HEK293 (cell line): ENCODE measurements around the gene RTBDN.
A peak's percentile ranks its signal among the peaks of the same experiment; 100 is the strongest.

Experiments used
- CTCF ChIA-PET: fragments of 350-600 bp; formaldehyde crosslinking; extraction: SDS; loops from one replicate; lab custom pipeline; 2021; ENCODE audit warnings: antibody characterized with exemption; lab: Yijun Ruan, JAX
- POLR2A ChIA-PET: fragments of 300-600 bp; formaldehyde crosslinking; extraction: SDS; loops from one replicate; lab custom pipeline; 2020; ENCODE audit warnings: antibody characterized with exemption, inconsistent platforms; lab: Yijun Ruan, JAX
- H3K27ac ChIP-seq: fragments of 200-500 bp; sonication (Bioruptor generic); 2 replicates; pipeline ENCODE4 v1.5.1; 2014; ENCODE audit warnings: low read depth, low read length, control low read depth, inconsistent platforms; ENCODE audit errors: extremely low read depth
- H3K36me3 ChIP-seq, 2 experiments: fragments of 200-500 bp in 1 of 2; sonication (Bioruptor generic) in 1 of 2; 1 replicate in 1 of 2; 2 replicates in 1 of 2; pipeline ENCODE4 v1.5.1; 2014 to 2017; ENCODE audit warnings: inconsistent platforms in 2 of 2, low read length in 2 of 2; ENCODE audit not compliant: control insufficient read depth in 2 of 2, insufficient read depth in 1 of 2
- H3K4me1 ChIP-seq: fragments of 200-500 bp; sonication (Bioruptor generic); 2 replicates; pipeline ENCODE4 v1.5.1; 2014; ENCODE audit warnings: mild to moderate bottlenecking, low read length, inconsistent platforms; ENCODE audit not compliant: control insufficient read depth, insufficient read depth
- H3K4me3 ChIP-seq: 2 replicates; pipeline ENCODE4 v1.5.1; 2011; ENCODE audit warnings: low read depth, mild to moderate bottlenecking, control low read depth, low read length, moderate library complexity
- H3K9me3 ChIP-seq: fragments of 200-500 bp; sonication (Bioruptor generic); 2 replicates; pipeline ENCODE4 v1.5.1; 2014; ENCODE audit warnings: low read depth, low read length, inconsistent platforms; ENCODE audit not compliant: control insufficient read depth, insufficient read depth
- ELK4 ChIP-seq: IDR thresholded peaks from 2 replicates; pipeline ENCODE4 v1.6.1; 2011; ENCODE audit warnings: mild to moderate bottlenecking, low read depth, low read length, borderline replicate concordance
- GLIS2 ChIP-seq: fragments of 450-650 bp; formaldehyde crosslinking; IDR thresholded peaks from 2 replicates; pipeline ENCODE4 v1.5.1; 2016; ENCODE audit warnings: missing biosample characterization, missing genetic modification characterization
- INSM2 ChIP-seq: fragments of 450-650 bp; formaldehyde crosslinking; IDR thresholded peaks from 2 replicates; pipeline ENCODE4 v1.5.1; 2016; ENCODE audit warnings: missing biosample characterization, missing genetic modification characterization
- KLF8 ChIP-seq: fragments of 450-650 bp; formaldehyde crosslinking; IDR thresholded peaks from 2 replicates; pipeline ENCODE4 v1.5.1; 2016; ENCODE audit warnings: missing biosample characterization, missing genetic modification characterization
- PATZ1 ChIP-seq: fragments of 450-650 bp; formaldehyde crosslinking; IDR thresholded peaks from 2 replicates; pipeline ENCODE4 v1.5.1; 2016; ENCODE audit warnings: missing biosample characterization, missing genetic modification characterization
- SCRT2 ChIP-seq: fragments of 450-650 bp; formaldehyde crosslinking; IDR thresholded peaks from 2 replicates; pipeline ENCODE4 v1.5.1; 2016; ENCODE audit warnings: missing biosample characterization, missing genetic modification characterization
- SP2 ChIP-seq: fragments of 450-650 bp; formaldehyde crosslinking; IDR thresholded peaks from 2 replicates; pipeline ENCODE4 v1.5.1; 2016; ENCODE audit warnings: missing biosample characterization, missing genetic modification characterization
- ZBTB17 ChIP-seq: fragments of 450-650 bp; formaldehyde crosslinking; IDR thresholded peaks from 2 replicates; pipeline ENCODE4 v1.5.1; 2016; ENCODE audit warnings: missing biosample characterization, missing genetic modification characterization
- ZBTB6 ChIP-seq: fragments of 450-650 bp; formaldehyde crosslinking; IDR thresholded peaks from 2 replicates; pipeline ENCODE4 v1.5.1; 2017; ENCODE audit warnings: missing biosample characterization, missing genetic modification characterization
- ZFHX2 ChIP-seq: fragments of 450-650 bp; formaldehyde crosslinking; conservative IDR thresholded peaks from 2 replicates; pipeline ENCODE4 v1.5.1; 2016; ENCODE audit warnings: missing biosample characterization, missing genetic modification characterization
- ZFP69B ChIP-seq: fragments of 450-650 bp; formaldehyde crosslinking; IDR thresholded peaks from 2 replicates; pipeline ENCODE4 v1.5.1; 2016; ENCODE audit warnings: missing biosample characterization, missing genetic modification characterization
- ZNF114 ChIP-seq: fragments of 450-650 bp; formaldehyde crosslinking; IDR thresholded peaks from 2 replicates; pipeline ENCODE4 v1.5.0; 2017; ENCODE audit warnings: missing biosample characterization, missing genetic modification characterization
- ZNF133 ChIP-seq: fragments of 450-650 bp; formaldehyde crosslinking; IDR thresholded peaks from 2 replicates; pipeline ENCODE4 v1.5.1; 2016; ENCODE audit warnings: missing biosample characterization, missing genetic modification characterization
- ZNF341 ChIP-seq: fragments of 450-650 bp; formaldehyde crosslinking; IDR thresholded peaks from 2 replicates; pipeline ENCODE4; 2016; ENCODE audit warnings: low read depth, missing biosample characterization, missing genetic modification characterization
- ZNF404 ChIP-seq: fragments of 450-650 bp; formaldehyde crosslinking; IDR thresholded peaks from 2 replicates; pipeline ENCODE4 v1.5.1; 2017; ENCODE audit warnings: missing biosample characterization, missing genetic modification characterization
- ZNF621 ChIP-seq: fragments of 450-650 bp; formaldehyde crosslinking; IDR thresholded peaks from 2 replicates; pipeline ENCODE4 v1.5.1; 2017; ENCODE audit warnings: missing biosample characterization, missing genetic modification characterization
- ZNF692 ChIP-seq: fragments of 450-650 bp; formaldehyde crosslinking; IDR thresholded peaks from 2 replicates; pipeline ENCODE4 v1.5.1; 2016; ENCODE audit warnings: missing biosample characterization, missing genetic modification characterization
- ZNF830 ChIP-seq: fragments of 450-650 bp; IDR thresholded peaks from 2 replicates; pipeline ENCODE4 v1.5.0; 2018; ENCODE audit warnings: missing biosample characterization, missing genetic modification characterization, low read depth, mild to moderate bottlenecking, moderate library complexity
- ZXDB ChIP-seq: fragments of 450-650 bp; formaldehyde crosslinking; IDR thresholded peaks from 2 replicates; pipeline ENCODE4 v1.5.1; 2016; ENCODE audit warnings: missing biosample characterization, missing genetic modification characterization

The RTBDN gene

GRCh38 chr19:12868540-12869112, 34.2 kb upstream of the RTBDN start:
- H3K4me1 ChIP-seq: peaks cover 4% of the 10 kb centered on the region
- H3K27ac ChIP-seq: no peak overlapping the region
- POLR2A ChIA-PET: no interaction called here
- H3K4me3 ChIP-seq: no peak overlapping the region
- CTCF ChIA-PET: no interaction called here
- H3K9me3 ChIP-seq: no peaks in the 10 kb centered on the region
- peaks cover 0 to 13% of the 10 kb centered on the region in 2 experiments; a peak in 2 of 3 replicates for H3K36me3 ChIP-seq
- TF ChIP-seq ZNF692 (peak; percentile 86), SP2 (tag by site-specific recombination) (peak; percentile 80), ZBTB17 (tag by site-specific recombination) (no peak), ZFP69B (tag by site-specific recombination) (peak; percentile 95), ZNF621 (tag by site-specific recombination) (0 out of 2 replicates have a peak, but pooled peaks have one; percentile 40), PATZ1 (tag by site-specific recombination) (0 out of 2 replicates have a peak, but pooled peaks have one; percentile 14), INSM2 (tag by site-specific recombination) (no peak)

- H3K36me3 ChIP-seq: peaks cover 0 to 4% of the 10 kb centered on the region in 2 experiments; a peak in 2 of 3 replicates
- peak overlapping the region; percentile 41; the same call in 1 of the 2 replicates for H3K27ac ChIP-seq
- H3K4me1 ChIP-seq: peaks cover 4% of the 10 kb centered on the region
- CTCF ChIA-PET: interaction anchor here (0.7 kb wide), 2 partner anchors 20 to 1101 kb away, joined by 3 to 4 read pairs; partner anchors contain the start of gene ZNF441
- H3K4me3 ChIP-seq: peak overlapping the region; percentile 45
- no peaks in the 10 kb centered on the region for H3K9me3 ChIP-seq
- POLR2A ChIA-PET: no interaction called here
- peak; percentile 89 for TF ChIP-seq ZNF341 (tag by site-specific recombination)
- no peak for TF ChIP-seq INSM2 (tag by site-specific recombination)
- peak; percentile 69 for TF ChIP-seq ZBTB17 (tag by site-specific recombination)
- 0 out of 2 replicates have a peak, but pooled peaks have one; percentile 58 for TF ChIP-seq GLIS2
- peak; percentile 87 for TF ChIP-seq ZXDB
- peak; percentile 87 for TF ChIP-seq ZFHX2 (tag by site-specific recombination)
- no peak for TF ChIP-seq ZNF133
- peak; percentile 14; the same call in 1 of the 2 replicates for TF ChIP-seq ZBTB6 (tag by site-specific recombination)
- TF ChIP-seq ZNF830 (tag by site-specific recombination): no peak
- TF ChIP-seq SCRT2 (tag by site-specific recombination): peak; percentile 93
- peak; percentile 54 for TF ChIP-seq SP2 (tag by site-specific recombination)
- no peak for TF ChIP-seq ZNF404
- no peak for TF ChIP-seq ZNF114 (tag by site-specific recombination)
- TF ChIP-seq ELK4: no peak
- peak; percentile 43; the same call in 1 of the 2 replicates for TF ChIP-seq KLF8
These were observed 33.0 kb upstream of the RTBDN start for GRCh38 chr19:12867120-12868099.
